ENCODE data around the gene ZNF382.
A peak's percentile ranks its signal among the peaks of the same experiment; 100 is the strongest.

Gene ZNF382

GRCh38 chr19:36573020-36573894 lies 31.9 kb upstream of the ZNF382 start, which contains the start of gene ZNF529:
ZNF529 (minus strand) TSS chr19:36573292; CDS start chr19:36572346, 946 bp downstream.
- H4K8ac ChIP-seq (ENCODE audit: low read depth, low read length) = no peak within 1 kb of the TSS
- H2AK5ac ChIP-seq (ENCODE audit: low read depth, low read length) = peak within 1 kb of the TSS; percentile 81
- H3K4me3 ChIP-seq (ENCODE audit: low read length in 2 of 2) = peak within 1 kb of the TSS; percentile 71 to 99
- peak within 1 kb of the TSS; percentile 64 for H3K27ac ChIP-seq (replicated peaks; ENCODE audit: low read length)
- peak within 1 kb of the TSS; percentile 93 for H2BK5ac ChIP-seq (ENCODE audit: low read length)
- no peak within 1 kb of the TSS for H2BK12ac ChIP-seq (ENCODE audit: low read length)
- H3K9ac ChIP-seq (ENCODE audit: low read depth, low read length, poor library complexity) = peak within 1 kb of the TSS; percentile 96
- DNase-seq (ENCODE audit: low spot score) = peak; percentile 94
- H3K18ac ChIP-seq (ENCODE audit: low read length) = peak within 1 kb of the TSS; percentile 95
- H3K14ac ChIP-seq (ENCODE audit: low read length) = peak within 1 kb of the TSS; percentile 71
- peak within 1 kb of the TSS; percentile 96 for H2AFZ ChIP-seq (ENCODE audit: low read length)
- H3K4me2 ChIP-seq (ENCODE audit: insufficient read depth, low read length, poor library complexity, severe bottlenecking) = peak within 1 kb of the TSS; percentile 80
- peaks cover 4% of the 10 kb centered on the region for H3K79me1 ChIP-seq (ENCODE audit: low read depth, low read length)
- no peaks in the 10 kb centered on the region for H3K27me3 ChIP-seq (ENCODE audit: control insufficient read depth in 3 of 3, insufficient read depth in 3 of 3, low read depth in 1 of 3, low read length in 3 of 3)
- no peak within 1 kb of the TSS for H3K4ac ChIP-seq (ENCODE audit: low read length)
- peaks cover 0 to 60% of the 10 kb centered on the region in 2 donors for H3K9me3 ChIP-seq (replicated peaks in 1 of 2; ENCODE audit: control insufficient read depth in 2 of 2, insufficient read depth in 1 of 2, low read depth in 1 of 2, low read length in 2 of 2)
- H4K91ac ChIP-seq (ENCODE audit: low read depth, low read length, poor library complexity) = no peak within 1 kb of the TSS
- peak within 1 kb of the TSS; percentile 32 for H3K23ac ChIP-seq (ENCODE audit: low read depth, low read length, poor library complexity)
- no peak within 1 kb of the TSS for H2BK15ac ChIP-seq (ENCODE audit: low read length)
- H3K36me3 ChIP-seq (replicated peaks in 1 of 2; ENCODE audit: control insufficient read depth in 2 of 2, insufficient read depth in 2 of 2, low read length in 2 of 2) = peaks cover 10 to 63% of the 10 kb centered on the region in 2 donors
- H2BK120ac ChIP-seq (ENCODE audit: low read depth, low read length) = no peak within 1 kb of the TSS
- no CpG with 5 or more reads among the region's 66 CpGs for WGBS, 2 donors (ENCODE audit: extremely low coverage in 2 of 2, insufficient read length in 2 of 2, insufficient replicate concordance in 1 of 2)
- H3K4me1 ChIP-seq (ENCODE audit: control insufficient read depth in 2 of 2, insufficient read depth in 1 of 2, low read depth in 1 of 2, low read length in 2 of 2) = peaks cover 3 to 6% of the 10 kb centered on the region in 2 donors

- peak overlapping the region; percentile 32 for H3K23ac ChIP-seq (ENCODE audit: low read depth, low read length, poor library complexity)
- peak overlapping the region; percentile 81 for H2AK5ac ChIP-seq (ENCODE audit: low read depth, low read length)
- H3K27ac ChIP-seq (replicated peaks; ENCODE audit: low read length) = peak overlapping the region; percentile 49
- H3K14ac ChIP-seq (ENCODE audit: low read length) = peak overlapping the region; percentile 71
- no CpG with 5 or more reads among the region's 18 CpGs for WGBS, 2 donors (ENCODE audit: extremely low coverage in 2 of 2, insufficient read length in 2 of 2, insufficient replicate concordance in 1 of 2)
- peaks cover 4% of the 10 kb centered on the region for H3K79me1 ChIP-seq (ENCODE audit: low read depth, low read length)
- H3K9ac ChIP-seq (ENCODE audit: low read depth, low read length, poor library complexity) = peak overlapping the region; percentile 86
- no peak for DNase-seq (ENCODE audit: low spot score)
- H2BK12ac ChIP-seq (ENCODE audit: low read length) = no peak overlapping the region
- no peak overlapping the region for H4K91ac ChIP-seq (ENCODE audit: low read depth, low read length, poor library complexity)
- no peak overlapping the region for H3K4ac ChIP-seq (ENCODE audit: low read length)
- H2BK5ac ChIP-seq (ENCODE audit: low read length) = peak overlapping the region; percentile 93
- H3K4me3 ChIP-seq (ENCODE audit: low read length in 2 of 2) = peak overlapping the region; percentile 71 to 99
- peak overlapping the region; percentile 96 for H2AFZ ChIP-seq (ENCODE audit: low read length)
- H3K9me3 ChIP-seq (replicated peaks in 1 of 2; ENCODE audit: control insufficient read depth in 2 of 2, insufficient read depth in 1 of 2, low read depth in 1 of 2, low read length in 2 of 2) = peaks cover 0 to 62% of the 10 kb centered on the region in 2 donors
- H3K18ac ChIP-seq (ENCODE audit: low read length) = peak overlapping the region; percentile 95
- H2BK120ac ChIP-seq (ENCODE audit: low read depth, low read length) = no peak overlapping the region
- H3K4me1 ChIP-seq (ENCODE audit: control insufficient read depth in 2 of 2, insufficient read depth in 1 of 2, low read depth in 1 of 2, low read length in 2 of 2) = peaks cover 3 to 6% of the 10 kb centered on the region in 2 donors
- H2BK15ac ChIP-seq (ENCODE audit: low read length) = no peak overlapping the region
- peak overlapping the region; percentile 80 for H3K4me2 ChIP-seq (ENCODE audit: insufficient read depth, low read length, poor library complexity, severe bottlenecking)
- peaks cover 11 to 64% of the 10 kb centered on the region in 2 donors for H3K36me3 ChIP-seq (replicated peaks in 1 of 2; ENCODE audit: control insufficient read depth in 2 of 2, insufficient read depth in 2 of 2, low read length in 2 of 2)
- H3K27me3 ChIP-seq (ENCODE audit: control insufficient read depth in 3 of 3, insufficient read depth in 3 of 3, low read depth in 1 of 3, low read length in 3 of 3) = no peaks in the 10 kb centered on the region
- H4K8ac ChIP-seq (ENCODE audit: low read depth, low read length) = no peak overlapping the region
These were observed 31.0 kb upstream of the ZNF382 start for GRCh38 chr19:36573895-36574720.

- H3K79me1 ChIP-seq (ENCODE audit: low read depth, low read length) = peaks cover 4% of the 10 kb centered on the region
- H2AK5ac ChIP-seq (ENCODE audit: low read depth, low read length) = no peak overlapping the region
- no peak overlapping the region for H2BK15ac ChIP-seq (ENCODE audit: low read length)
- H3K9ac ChIP-seq (ENCODE audit: low read depth, low read length, poor library complexity) = no peak overlapping the region
- peak overlapping the region in 1 of 2 donors; percentile 71 for H3K4me3 ChIP-seq (ENCODE audit: low read length in 2 of 2)
- H3K27ac ChIP-seq (replicated peaks; ENCODE audit: low read length) = no peak overlapping the region
- H3K9me3 ChIP-seq (replicated peaks in 1 of 2; ENCODE audit: control insufficient read depth in 2 of 2, insufficient read depth in 1 of 2, low read depth in 1 of 2, low read length in 2 of 2) = peaks cover 0 to 62% of the 10 kb centered on the region in 2 donors
- H3K18ac ChIP-seq (ENCODE audit: low read length) = no peak overlapping the region
- no peak overlapping the region for H4K91ac ChIP-seq (ENCODE audit: low read depth, low read length, poor library complexity)
- DNase-seq (ENCODE audit: low spot score) = no peak
- H2BK120ac ChIP-seq (ENCODE audit: low read depth, low read length) = no peak overlapping the region
- no peak overlapping the region for H3K14ac ChIP-seq (ENCODE audit: low read length)
- H3K4ac ChIP-seq (ENCODE audit: low read length) = no peak overlapping the region
- H3K4me2 ChIP-seq (ENCODE audit: insufficient read depth, low read length, poor library complexity, severe bottlenecking) = no peak overlapping the region
- H3K4me1 ChIP-seq (ENCODE audit: control insufficient read depth in 2 of 2, insufficient read depth in 1 of 2, low read depth in 1 of 2, low read length in 2 of 2) = peaks cover 3 to 6% of the 10 kb centered on the region in 2 donors
- H3K36me3 ChIP-seq (replicated peaks in 1 of 2; ENCODE audit: control insufficient read depth in 2 of 2, insufficient read depth in 2 of 2, low read length in 2 of 2) = peaks cover 13 to 64% of the 10 kb centered on the region in 2 donors
- no peak overlapping the region for H2BK12ac ChIP-seq (ENCODE audit: low read length)
- H2BK5ac ChIP-seq (ENCODE audit: low read length) = no peak overlapping the region
- no peaks in the 10 kb centered on the region for H3K27me3 ChIP-seq (ENCODE audit: control insufficient read depth in 3 of 3, insufficient read depth in 3 of 3, low read depth in 1 of 3, low read length in 3 of 3)
- no peak overlapping the region for H4K8ac ChIP-seq (ENCODE audit: low read depth, low read length)
- no CpG with 5 or more reads among the region's 2 CpGs for WGBS, 2 donors (ENCODE audit: extremely low coverage in 2 of 2, insufficient read length in 2 of 2, insufficient replicate concordance in 1 of 2)
- H3K23ac ChIP-seq (ENCODE audit: low read depth, low read length, poor library complexity) = no peak overlapping the region
- no peak overlapping the region for H2AFZ ChIP-seq (ENCODE audit: low read length)
These were observed 30.4 kb upstream of the ZNF382 start for GRCh38 chr19:36574741-36575140.

Measured in neuronal stem cell (in vitro differentiated cells).